IMR-90 (cell line): Measurements from ENCODE around the gene SYNC. TPM values are rescaled to one million over a fixed set of nuclear protein-coding genes. Genes with fewer than 3 reads are reported as not detected.
"Not testable (repeated sequence)": the region's sequence is repeated elsewhere in the genome, so short reads cannot be mapped to it uniquely, and the experiment has no call there.

ENCODE experiments used
- ATAC-seq: fragments of 200-7000 bp; cut with Tn5 transposase; 2 replicates; pipeline ENCODE4 v1.9.1; 2020; ENCODE audit warnings: low read depth, mild to moderate bottlenecking, moderate library complexity
- BruUV-seq: library from RNA; stranded (reverse); fragments of 400-500 nt; replicated peaks from 2 replicates; lab custom pipeline; 2021; lab: Mats Ljungman, UMichigan
- CTCF ChIA-PET: fragments of 300-600 bp; formaldehyde crosslinking; extraction: SDS; loops from one replicate; lab custom pipeline; 2021; ENCODE audit warnings: antibody characterized with exemption; lab: Yijun Ruan, JAX
- POLR2A ChIA-PET: fragments of 300-600 bp; sonication (Branson Sonifier 250); formaldehyde crosslinking; loops from one replicate; lab custom pipeline; 2022; ENCODE audit warnings: antibody characterized with exemption; ENCODE audit not compliant: unreplicated experiment; lab: Charles Lee
- DNase-seq: peaks from one replicate; pipeline ENCODE4 v3.0.0; 2013
- H2AFZ ChIP-seq: replicated peaks from 2 replicates; pipeline ENCODE3; 2013; ENCODE audit warnings: low read length, mild to moderate bottlenecking; ENCODE audit not compliant: poor library complexity
- H2AK5ac ChIP-seq: 2 replicates; pipeline ENCODE4 v1.6.1; 2013; ENCODE audit warnings: low read depth, low read length, inconsistent platforms
- H2AK9ac ChIP-seq: replicated peaks from 2 replicates; pipeline ENCODE3; 2013; ENCODE audit warnings: mild to moderate bottlenecking, low read depth, low read length, moderate library complexity; ENCODE audit not compliant: poor library complexity
- H2BK120ac ChIP-seq: 2 replicates; pipeline ENCODE4 v1.6.1; 2013; ENCODE audit warnings: low read depth, low read length, inconsistent platforms
- H2BK15ac ChIP-seq: 3 replicates; pipeline ENCODE4 v1.6.1; 2013; ENCODE audit warnings: low read depth, low read length, inconsistent platforms
- H2BK20ac ChIP-seq: 2 replicates; pipeline ENCODE4 v1.6.1; 2013; ENCODE audit warnings: low read depth, mild to moderate bottlenecking, inconsistent platforms, low read length, moderate library complexity
- H2BK5ac ChIP-seq: 2 replicates; pipeline ENCODE4 v1.6.1; 2013; ENCODE audit warnings: mild to moderate bottlenecking, low read depth, low read length, inconsistent platforms; ENCODE audit not compliant: poor library complexity, severe bottlenecking
- H3K14ac ChIP-seq: replicated peaks from 2 replicates; pipeline ENCODE4 v1.6.1; 2013; ENCODE audit warnings: low read depth, low read length, inconsistent platforms
- H3K18ac ChIP-seq: 2 replicates; pipeline ENCODE4 v1.6.1; 2013; ENCODE audit warnings: low read depth, low read length, control low read depth
- H3K23ac ChIP-seq: 2 replicates; pipeline ENCODE4 v1.6.1; 2013; ENCODE audit warnings: low read depth, low read length, inconsistent platforms
- H3K27ac ChIP-seq: 2 replicates; pipeline ENCODE4 v1.5.1; 2013; ENCODE audit warnings: mild to moderate bottlenecking, control low read depth, low read length; ENCODE audit not compliant: insufficient read depth
- H3K27me3 ChIP-seq: 2 replicates; pipeline ENCODE4 v1.6.1; 2013; ENCODE audit warnings: low read length; ENCODE audit not compliant: control insufficient read depth, insufficient read depth
- H3K36me3 ChIP-seq: 2 replicates; pipeline ENCODE4 v1.6.1; 2013; ENCODE audit warnings: low read length, mixed read lengths; ENCODE audit not compliant: control insufficient read depth, insufficient read depth
- H3K4ac ChIP-seq: 2 replicates; pipeline ENCODE4 v1.6.1; 2013; ENCODE audit warnings: low read depth, low read length, inconsistent platforms
- H3K4me1 ChIP-seq: 2 replicates; pipeline ENCODE4 v1.6.1; 2013; ENCODE audit warnings: low read length, mixed read lengths; ENCODE audit not compliant: control insufficient read depth, insufficient read depth
- H3K4me2 ChIP-seq: 2 replicates; pipeline ENCODE4 v1.6.1; 2013; ENCODE audit warnings: low read depth, mild to moderate bottlenecking, control low read depth, low read length, moderate library complexity
- H3K4me3 ChIP-seq: 2 replicates; pipeline ENCODE4 v1.5.1; 2013; ENCODE audit warnings: low read depth, mild to moderate bottlenecking, control low read depth, low read length, moderate library complexity; ENCODE audit not compliant: insufficient read depth
- H3K56ac ChIP-seq: 2 replicates; pipeline ENCODE4 v1.6.1; 2013; ENCODE audit warnings: low read length, inconsistent platforms; ENCODE audit not compliant: insufficient read depth; ENCODE audit errors: extremely low read depth
- H3K79me1 ChIP-seq, 2 experiments: 2 replicates each; pipeline ENCODE4 v1.6.1; 2013; ENCODE audit warnings: low read length in 2 of 2, inconsistent platforms in 1 of 2, low read depth in 1 of 2
- H3K9ac ChIP-seq: 2 replicates; pipeline ENCODE4 v1.6.1; 2013; ENCODE audit warnings: low read depth, low read length, control low read depth
- H3K9me1 ChIP-seq: 2 replicates; pipeline ENCODE4 v1.6.1; 2013; ENCODE audit warnings: low read length, inconsistent platforms; ENCODE audit not compliant: insufficient read depth
- H3K9me3 ChIP-seq: 2 replicates; pipeline ENCODE4 v1.6.1; 2013; ENCODE audit warnings: low read length; ENCODE audit not compliant: control insufficient read depth, insufficient read depth
- H4K20me1 ChIP-seq: 2 replicates; pipeline ENCODE4 v1.6.1; 2013; ENCODE audit warnings: low read length, inconsistent platforms; ENCODE audit not compliant: insufficient read depth
- H4K5ac ChIP-seq: 2 replicates; pipeline ENCODE4 v1.6.1; 2013; ENCODE audit warnings: mild to moderate bottlenecking, low read depth, low read length, control low read depth
- H4K8ac ChIP-seq, 2 experiments: 2 replicates each; pipeline ENCODE4 v1.6.1; 2013; ENCODE audit warnings: low read depth in 2 of 2, low read length in 2 of 2, control low read depth in 1 of 2, inconsistent platforms in 1 of 2
- H4K91ac ChIP-seq: 2 replicates; pipeline ENCODE4 v1.6.1; 2013; ENCODE audit warnings: low read depth, low read length, inconsistent platforms; ENCODE audit not compliant: insufficient read depth
- WGBS, 2 experiments: methylation state at CpG; one replicate each; pipeline versions ENCODE4 v1.1.5 to v1.1.7; 2013; ENCODE audit warnings: missing lambda C conversion rate in 2 of 2; ENCODE audit not compliant: insufficient read length in 1 of 2; ENCODE audit errors: extremely low coverage in 2 of 2; 5-methylcytosine and 5-hydroxymethylcytosine counted together
- dilution Hi-C: fragments of 300-500 bp; cut with HindIII; formaldehyde crosslinking; loops from one replicate; pipeline ENCODE4 v1.14.3; 2018; ENCODE audit warnings: low sequenced_read_pairs; ENCODE audit not compliant: unreplicated experiment
- in situ Hi-C: fragments of 300-500 bp; cut with MboI; formaldehyde crosslinking; loops from 3 replicates; pipeline ENCODE4 v1.14.3; 2019; ENCODE audit warnings: low sequenced_read_pairs, inconsistent platforms, mixed read lengths
- intact Hi-C: fragments of 100-400 bp; cut with micrococcal nuclease; formaldehyde crosslinking; loops from 2 replicates; pipeline ENCODE4 v1.10.0; 2022
- polyA plus RNA-seq, 3 experiments: library from polyadenylated mRNA; depleted of rRNA; stranded (reverse); fragments of >200 nt; gene quantifications; 2 replicates each; pipeline ENCODE4 v1.2.3, GENCODE V29; 2012; ENCODE audit warnings: low replicate concordance in 1 of 3
- total RNA-seq: library from RNA; depleted of rRNA; stranded (reverse); fragments of >200 nt; gene quantifications from 2 replicates; pipeline ENCODE4 v1.2.3, GENCODE V29; 2012

Gene SYNC
- total and polyA plus RNA-seq, 2 of the 4 experiments (the other 2 are of a cell fraction) = 48.9 to 103 TPM

- ATAC-seq = not testable (repeated sequence)
Measured at GRCh38 chr1:32711221-32711620, 8.7 kb upstream of the SYNC start.

More at GRCh38 chr1:32711221-32711620, 8.7 kb upstream of the SYNC start:
- H4K91ac ChIP-seq, H2BK15ac ChIP-seq, POLR2A ChIA-PET, H3K27me3 ChIP-seq, H4K8ac ChIP-seq, H3K27ac ChIP-seq, H3K56ac ChIP-seq, in situ Hi-C loops, H3K14ac ChIP-seq, BruUV-seq, H3K9ac ChIP-seq, H4K20me1 ChIP-seq, H4K5ac ChIP-seq, H3K4me3 ChIP-seq, dilution Hi-C loops, H3K18ac ChIP-seq, H3K9me3 ChIP-seq, H3K9me1 ChIP-seq, H3K4me1 ChIP-seq, H3K79me1 ChIP-seq, H3K36me3 ChIP-seq, H2BK5ac ChIP-seq, H3K23ac ChIP-seq, H3K4ac ChIP-seq, DNase-seq, H2AK9ac ChIP-seq, H2BK120ac ChIP-seq, H2AK5ac ChIP-seq, H2AFZ ChIP-seq, H3K4me2 ChIP-seq, intact Hi-C loops: not testable (repeated sequence)
- WGBS, 2 experiments = 60% methylated on average over 1 of the region's 4 CpGs; no CpG with 5 or more reads in 1 of the 2 experiments
- H2BK20ac ChIP-seq = 0 out of 2 replicates have a peak overlapping the region, but pooled peaks have one; percentile 9
- CTCF ChIA-PET = interaction anchor here (1.2 to 3.9 kb wide), 4 partner anchors 14 to 161 kb away, joined by 4 to 52 read pairs (median 10); no protein-coding TSS in a partner anchor
